Endothelial cell of umbilical vein (primary cell): ENCODE data around the gene HSDL2. TPM values are rescaled to one million over a fixed set of nuclear protein-coding genes. Genes with fewer than 3 reads are reported as not detected.

Source experiments
- BruUV-seq: library from RNA; stranded (reverse); fragments of 400-500 nt; replicated peaks from 2 replicates; lab custom pipeline; 2021; lab: Mats Ljungman, UMichigan
- CTCF ChIA-PET: fragments of 300-600, 350-600 bp; sonication (Branson Sonifier 250); formaldehyde crosslinking; loops from one replicate; lab custom pipeline; 2021; ENCODE audit warnings: antibody characterized with exemption, inconsistent platforms; lab: Charles Lee
- POLR2A ChIA-PET: fragments of 300-600, 350-600 bp; sonication (Branson Sonifier 250); formaldehyde crosslinking; loops from one replicate; lab custom pipeline; 2021; ENCODE audit warnings: antibody characterized with exemption, inconsistent platforms; lab: Charles Lee
- DNase-seq: peaks from one replicate; pipeline ENCODE4 v3.0.0-alpha.2; 2011; ENCODE audit warnings: low read depth, low spot score
- FAIRE-seq: peaks from 2 replicates; lab custom pipeline; 2011; peaks lifted over from hg19 to GRCh38; lab: Jason Lieb, UNC
- H2AFZ ChIP-seq: 2 replicates; pipeline ENCODE4 v1.6.0; 2012; ENCODE audit warnings: low read depth, low read length, control low read depth, inconsistent platforms
- H3K27ac ChIP-seq: 2 replicates; pipeline ENCODE4 v1.5.1; 2011; ENCODE audit warnings: low read depth, mild to moderate bottlenecking, control low read depth, low read length, moderate library complexity; ENCODE audit not compliant: insufficient read depth
- H3K27me3 ChIP-seq, 2 experiments: 2 replicates each; pipeline versions ENCODE4 v1.6.0 to v1.6.1; 2011; ENCODE audit warnings: low read length in 2 of 2, mixed read lengths in 1 of 2; ENCODE audit not compliant: control insufficient read depth in 2 of 2, insufficient read depth in 2 of 2
- H3K36me3 ChIP-seq, 2 experiments: 2 replicates in 1 of 2; 3 replicates in 1 of 2; pipeline ENCODE4 v1.5.1; 2011; ENCODE audit warnings: low read length in 2 of 2, mild to moderate bottlenecking in 1 of 2, moderate library complexity in 1 of 2; ENCODE audit not compliant: control insufficient read depth in 2 of 2, insufficient read depth in 2 of 2; ENCODE audit errors: extremely low read depth in 1 of 2
- H3K4me1 ChIP-seq: 3 replicates; pipeline ENCODE4 v1.5.1; 2011; ENCODE audit warnings: mild to moderate bottlenecking, low read length; ENCODE audit not compliant: control insufficient read depth, insufficient read depth; ENCODE audit errors: extremely low read depth
- H3K4me2 ChIP-seq: 2 replicates; pipeline ENCODE4 v1.6.1; 2011; ENCODE audit warnings: low read length, control low read depth, mixed read lengths; ENCODE audit not compliant: insufficient read depth
- H3K4me3 ChIP-seq, 3 experiments: fragments of 200-600 bp in 1 of 3; sonication (generic), shearing (Covaris generic) in 1 of 3; replicated peaks in 1 of 3; 2 replicates each; pipeline ENCODE4 v1.5.1; 2011 to 2016; ENCODE audit warnings: control low read depth in 3 of 3, low read length in 3 of 3, mild to moderate bottlenecking in 2 of 3, inconsistent platforms in 1 of 3, low read depth in 1 of 3, moderate library complexity in 1 of 3; ENCODE audit not compliant: insufficient read depth in 1 of 3
- H3K79me2 ChIP-seq: 2 replicates; pipeline ENCODE4 v1.6.0; 2012; ENCODE audit warnings: low read length, inconsistent platforms; ENCODE audit not compliant: control insufficient read depth, insufficient read depth
- H3K9ac ChIP-seq: replicated peaks from 2 replicates; pipeline ENCODE3; 2011; ENCODE audit warnings: low read length, control low read depth; ENCODE audit not compliant: insufficient read depth; ENCODE audit errors: extremely low read depth
- H3K9me1 ChIP-seq: replicated peaks from 3 replicates; pipeline ENCODE4 v1.6.0; 2011; ENCODE audit warnings: mild to moderate bottlenecking, low read length; ENCODE audit not compliant: control insufficient read depth, insufficient read depth; ENCODE audit errors: extremely low read depth
- H3K9me3 ChIP-seq: replicated peaks from 2 replicates; pipeline ENCODE4 v1.5.1; 2012; ENCODE audit warnings: low read length, inconsistent platforms; ENCODE audit not compliant: control insufficient read depth, insufficient read depth
- H4K20me1 ChIP-seq: replicated peaks from 2 replicates; pipeline ENCODE3; 2011; ENCODE audit warnings: mild to moderate bottlenecking, low read length; ENCODE audit not compliant: control insufficient read depth, insufficient read depth; ENCODE audit errors: extremely low read depth
- FOS ChIP-seq: IDR thresholded peaks from 2 replicates; pipeline ENCODE4 v1.6.1; 2011; ENCODE audit warnings: mild to moderate bottlenecking, low read length, moderate library complexity, borderline replicate concordance; ENCODE audit not compliant: insufficient read depth
- GATA2 ChIP-seq: IDR thresholded peaks from 2 replicates; pipeline ENCODE4 v1.7.0; 2011; ENCODE audit warnings: low read depth, mild to moderate bottlenecking, moderate library complexity, mixed read lengths, low read length; ENCODE audit not compliant: insufficient read length, insufficient read depth
- JUN ChIP-seq: IDR thresholded peaks from 2 replicates; pipeline ENCODE4 v1.6.1; 2011; ENCODE audit warnings: borderline replicate concordance, low read depth; ENCODE audit not compliant: insufficient read length, insufficient read depth
- MAX ChIP-seq: IDR thresholded peaks from 2 replicates; pipeline ENCODE4 v1.6.1; 2011; ENCODE audit not compliant: insufficient read depth, insufficient read length
- MYC ChIP-seq: IDR thresholded peaks from one replicate; pipeline ENCODE4 v1.6.1; 2011; ENCODE audit warnings: mild to moderate bottlenecking, low read depth, low read length
- POLR2A ChIP-seq: IDR thresholded peaks from 2 replicates; pipeline ENCODE4 v1.6.1; 2012; ENCODE audit warnings: low read depth, mild to moderate bottlenecking, control low read depth, low read length
- POLR2AphosphoS5 ChIP-seq: IDR thresholded peaks from 2 replicates; pipeline ENCODE4 v1.6.1; 2012; ENCODE audit warnings: low read depth, mild to moderate bottlenecking, control low read depth, low read length, moderate library complexity; ENCODE audit not compliant: insufficient read depth
- dilution Hi-C: fragments of 300-500 bp; cut with MboI; formaldehyde crosslinking; loops from one replicate; pipeline ENCODE4 v1.15.0; 2019; ENCODE audit warnings: low sequenced_read_pairs; ENCODE audit not compliant: extremely low pct_ligation_motif_present
- intact Hi-C: fragments of 100-400 bp; cut with micrococcal nuclease; formaldehyde crosslinking; loops from one replicate; pipeline ENCODE4 v1.10.0; 2022
- polyA plus RNA-seq, 4 experiments: library from polyadenylated mRNA; depleted of rRNA in 3 of 4; stranded (reverse) in 3 of 4; unstranded in 1 of 4; fragments of >200 nt; gene quantifications; 2 replicates each; pipeline versions ENCODE4 v1.2.1 to v1.2.3, GENCODE V29; 2011 to 2012; ENCODE audit warnings: missing spikeins in 1 of 4
- total RNA-seq: library from RNA; stranded (reverse); gene quantifications from 2 replicates; pipeline ENCODE4 v1.2.3, GENCODE V29; 2021
- TF ChIP-seq, protein P1 (sequence below), 2 donors: IDR thresholded peaks; 1 replicate in 1 of 2; 2 replicates in 1 of 2; pipeline ENCODE4 v1.5.1; 2011; ENCODE audit warnings: low read length in 2 of 2, mild to moderate bottlenecking in 2 of 2, moderate library complexity in 2 of 2, control low read depth in 1 of 2, inconsistent platforms in 1 of 2, low read depth in 1 of 2; ENCODE audit not compliant: insufficient read depth in 1 of 2; ENCODE audit errors: extremely low read depth in 1 of 2

Gene HSDL2
- total and polyA plus RNA-seq, 2 donors (not counting 3 experiments of a cell fraction or from before 2014, with no cell fraction given), result 5.6 to 22.1 TPM

DNA sequence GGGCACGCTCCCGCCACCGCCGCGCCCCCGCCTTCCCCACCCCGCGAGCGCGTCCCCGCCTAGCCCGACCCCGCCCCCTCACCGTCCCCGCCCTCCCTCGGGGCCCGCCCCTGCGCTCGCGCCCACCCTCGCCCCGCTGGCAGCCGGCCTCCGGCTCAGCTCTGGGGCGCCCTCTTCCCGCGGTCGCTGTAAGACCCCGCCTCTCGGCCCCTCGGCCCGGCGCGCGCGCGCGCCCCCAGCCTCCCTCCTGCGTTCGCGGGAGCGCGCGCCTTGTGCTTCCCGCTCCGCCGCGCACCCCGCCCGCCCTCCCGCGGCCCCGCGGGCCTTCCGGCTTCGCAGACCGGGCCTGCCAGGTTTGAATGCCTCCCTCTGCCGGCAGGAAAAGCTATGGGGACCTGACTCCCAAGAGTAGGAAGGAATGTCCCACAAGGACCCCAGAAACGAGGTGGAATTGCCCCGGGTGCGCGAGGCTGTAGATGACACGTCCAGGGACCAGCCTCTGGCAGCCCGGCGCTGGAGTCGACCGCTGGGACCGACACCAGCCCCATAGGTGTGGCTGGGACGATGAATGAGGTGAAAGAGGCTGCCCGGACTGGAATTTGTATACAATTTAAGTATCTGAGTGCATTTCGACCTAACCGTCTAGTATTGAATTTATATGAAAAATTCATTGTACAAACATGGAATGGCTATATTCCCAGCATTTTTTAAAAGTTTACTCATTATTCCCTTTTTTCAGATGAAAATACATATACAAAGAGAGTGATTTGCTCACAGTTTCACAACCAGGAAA lies 46.1 kb upstream of the HSDL2 start:
- peak; percentile 75 for FAIRE-seq

More for the DNA sequence above, 46.1 kb upstream of the HSDL2 start:
- Histone ChIP-seq H3K9me1 (no peaks in the 10 kb centered on the region), H3K9me3 (no peaks in the 10 kb centered on the region), H3K79me2 (peaks cover 43% of the 10 kb centered on the region), H3K36me3 (no peaks in the 10 kb centered on the region), H3K9ac (peak overlapping the region; percentile 88), H3K27me3 (no peaks in the 10 kb centered on the region), H3K4me3 (peak overlapping the region; percentile 71 to 95 (median 88)), H4K20me1 (no peaks in the 10 kb centered on the region), H3K4me1 (peaks cover 18% of the 10 kb centered on the region), H3K4me2 (peak overlapping the region; percentile 86), H2AFZ (peak overlapping the region; percentile 95), H3K27ac (peak overlapping the region; percentile 87)
- ChIA-PET CTCF (interaction anchor here (0.6 to 2.8 kb wide), 35 partner anchors 8 to 639 kb away, joined by 3 to 24 read pairs (median 3); partner anchors contain the start of gene HSDL2), POLR2A (interaction anchor here (1.2 kb wide), 1 partner anchor 46 kb away, joined by 6 read pairs; the partner anchor contains the start of gene HSDL2)
- dilution Hi-C loops (no loop called here), intact Hi-C loops (loop anchor here (1.0 to 5.0 kb wide), 7 partner anchors 45 to 573 kb away; no protein-coding TSS in a partner anchor)
- TF ChIP-seq MAX (no peak), POLR2A (no peak), POLR2AphosphoS5 (peak; percentile 68), MYC (no peak), FOS (no peak), GATA2 (no peak), JUN (no peak)
- TF ChIP-seq, protein P1, sequence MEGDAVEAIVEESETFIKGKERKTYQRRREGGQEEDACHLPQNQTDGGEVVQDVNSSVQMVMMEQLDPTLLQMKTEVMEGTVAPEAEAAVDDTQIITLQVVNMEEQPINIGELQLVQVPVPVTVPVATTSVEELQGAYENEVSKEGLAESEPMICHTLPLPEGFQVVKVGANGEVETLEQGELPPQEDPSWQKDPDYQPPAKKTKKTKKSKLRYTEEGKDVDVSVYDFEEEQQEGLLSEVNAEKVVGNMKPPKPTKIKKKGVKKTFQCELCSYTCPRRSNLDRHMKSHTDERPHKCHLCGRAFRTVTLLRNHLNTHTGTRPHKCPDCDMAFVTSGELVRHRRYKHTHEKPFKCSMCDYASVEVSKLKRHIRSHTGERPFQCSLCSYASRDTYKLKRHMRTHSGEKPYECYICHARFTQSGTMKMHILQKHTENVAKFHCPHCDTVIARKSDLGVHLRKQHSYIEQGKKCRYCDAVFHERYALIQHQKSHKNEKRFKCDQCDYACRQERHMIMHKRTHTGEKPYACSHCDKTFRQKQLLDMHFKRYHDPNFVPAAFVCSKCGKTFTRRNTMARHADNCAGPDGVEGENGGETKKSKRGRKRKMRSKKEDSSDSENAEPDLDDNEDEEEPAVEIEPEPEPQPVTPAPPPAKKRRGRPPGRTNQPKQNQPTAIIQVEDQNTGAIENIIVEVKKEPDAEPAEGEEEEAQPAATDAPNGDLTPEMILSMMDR (IDR thresholded peaks at IDR 0.05; ENCODE audit: extremely low read depth in 1 of 2, insufficient read depth in 1 of 2, low read depth in 1 of 2, low read length in 2 of 2), result peak; percentile 26 to 51
- peak; percentile 94 for DNase-seq
- TSS peak; percentile 70 for BruUV-seq
